KG1 (cell line): ENCODE measurements around the gene CACNA1C.

Experiments
- DNase-seq: peaks from one replicate; lab custom pipeline; 2025; lab: John Stamatoyannopoulos, UW

The CACNA1C gene

DNA sequence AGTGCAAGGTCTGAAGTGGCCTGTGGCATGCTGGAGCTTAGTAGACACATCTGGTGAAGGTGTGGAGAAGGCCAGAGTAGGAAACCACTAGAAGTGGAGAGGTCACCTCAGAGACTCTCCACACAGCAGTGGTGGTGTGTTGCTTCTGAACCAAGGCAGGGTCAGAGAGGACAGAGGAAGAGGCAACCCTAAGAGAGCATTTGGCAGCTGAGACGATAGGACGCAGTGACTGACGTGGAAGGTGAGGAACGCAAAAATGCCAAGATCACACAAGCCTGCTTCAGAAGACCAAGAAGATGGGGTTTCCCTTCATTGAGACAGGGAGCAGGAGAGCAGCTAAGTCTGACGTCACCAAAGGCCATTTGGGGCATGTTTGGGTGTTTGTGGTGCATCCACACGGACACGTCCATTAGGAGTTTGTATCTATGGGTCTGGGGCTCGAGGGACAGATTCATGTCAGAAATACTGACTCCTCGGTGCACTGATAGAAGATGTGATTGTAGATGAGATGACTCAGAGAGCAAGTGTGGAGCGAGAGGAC, 338.1 kb downstream of the CACNA1C start:
- no peak for DNase-seq

GRCh38 chr12:2391740-2392331, 339.0 kb downstream of the CACNA1C start:
- DNase-seq = no peak

GRCh38 chr12:2393016-2393415, 340.2 kb downstream of the CACNA1C start:
- DNase-seq = no peak

DNA sequence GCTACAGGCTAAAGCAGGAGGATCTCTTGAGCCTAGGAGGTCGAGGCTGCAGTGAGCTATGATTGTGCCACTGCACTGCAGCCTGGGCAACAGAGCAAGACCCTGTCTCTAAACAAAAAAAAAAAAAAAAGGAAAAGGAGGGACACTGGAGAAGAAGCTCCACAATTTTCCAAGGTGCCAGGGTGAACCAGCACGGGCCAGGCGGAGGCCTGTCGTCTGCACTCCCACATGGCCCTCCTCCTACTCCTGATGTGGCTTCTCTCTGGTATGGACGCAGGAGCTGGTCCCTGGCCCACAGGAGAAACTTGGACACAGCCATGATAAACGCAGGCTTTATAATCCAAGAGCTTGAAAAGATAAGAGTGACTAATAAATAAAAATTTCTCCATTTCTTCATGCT, 341.2 kb downstream of the CACNA1C start:
- no peak for DNase-seq

DNA sequence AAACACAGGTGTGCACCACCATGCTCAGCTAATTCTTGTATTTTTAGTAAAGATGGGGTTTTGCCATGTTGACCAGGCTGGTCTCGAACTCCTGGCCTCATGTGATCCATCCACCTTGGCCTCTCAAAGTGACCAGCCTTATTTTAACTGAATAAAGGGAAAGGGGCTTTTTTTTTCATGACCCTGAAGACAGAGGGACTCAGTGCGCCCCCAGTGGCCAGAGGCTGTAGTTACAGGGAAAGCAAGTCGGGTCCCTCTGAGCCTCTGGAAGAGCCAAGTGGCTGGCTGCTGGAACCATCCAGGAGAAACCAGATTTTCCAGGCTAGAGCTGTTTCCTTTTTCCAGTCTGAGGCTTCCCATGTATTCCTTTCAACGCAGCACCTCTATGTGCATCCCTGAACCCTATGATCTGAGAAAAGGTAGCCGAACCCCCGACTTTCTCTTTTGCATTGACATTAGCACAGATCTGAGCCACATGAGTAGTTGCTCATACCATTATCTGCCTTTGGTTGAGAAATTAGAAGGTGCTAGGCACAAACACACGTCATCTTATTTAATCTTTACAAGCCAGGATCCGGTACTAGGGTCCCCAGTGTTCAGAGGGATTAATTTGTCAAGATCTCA, 342.7 kb downstream of the CACNA1C start:
- DNase-seq = no peak

GRCh38 chr12:2396448-2396871, 343.7 kb downstream of the CACNA1C start:
- DNase-seq = no peak

GRCh38 chr12:2397356-2398045, 344.7 kb downstream of the CACNA1C start:
- DNase-seq = no peak

GRCh38 chr12:2401040-2401439, 348.3 kb downstream of the CACNA1C start:
- no peak for DNase-seq

- DNase-seq = no peak
Measured at GRCh38 chr12:2402073-2402579, 349.3 kb downstream of the CACNA1C start.

- no peak for DNase-seq
Measured at GRCh38 chr12:2403221-2403976, 350.6 kb downstream of the CACNA1C start.

DNA sequence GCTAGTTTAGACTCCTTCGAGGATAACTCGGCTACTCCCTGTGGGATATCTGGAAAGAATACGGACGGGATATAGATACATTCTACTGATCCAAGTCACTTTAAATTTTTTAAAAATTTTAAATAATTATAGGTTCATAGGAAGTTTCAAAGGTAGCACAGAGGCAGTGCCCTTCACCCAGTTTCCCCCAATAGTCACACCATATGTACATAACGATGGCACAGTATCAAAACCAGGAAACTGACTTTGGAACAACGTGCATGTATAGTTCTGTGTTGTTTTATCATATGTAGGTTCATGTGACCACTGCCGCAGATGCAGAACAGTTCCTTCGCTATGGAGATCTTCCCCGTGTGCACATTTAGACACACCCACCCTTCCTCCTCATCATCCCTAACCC, 352.3 kb downstream of the CACNA1C start:
- DNase-seq = no peak

DNA sequence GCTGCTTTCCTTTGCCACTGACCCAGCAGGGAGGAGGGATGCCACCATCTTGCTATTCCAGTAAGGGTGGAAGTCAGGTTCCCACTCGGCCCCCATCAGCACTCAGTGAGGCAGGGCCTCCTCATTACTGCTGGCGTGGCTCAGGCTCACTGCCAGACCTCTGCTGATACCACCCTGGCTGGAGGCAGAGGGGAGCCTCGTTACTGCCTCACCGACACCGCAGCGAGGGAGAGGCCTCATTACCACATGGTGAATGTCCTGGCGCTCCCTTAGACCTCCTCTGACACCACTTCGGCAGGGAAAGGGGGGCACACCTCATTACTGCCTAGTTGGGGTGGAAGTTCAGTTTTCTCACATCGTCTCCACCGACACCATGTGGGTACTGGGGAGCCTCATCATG, 354.1 kb downstream of the CACNA1C start:
- no peak for DNase-seq

GRCh38 chr12:2408262-2408661, 355.5 kb downstream of the CACNA1C start:
- DNase-seq = no peak

- no peak for DNase-seq
Measured at GRCh38 chr12:2409656-2410265, 357.0 kb downstream of the CACNA1C start.

GRCh38 chr12:2410496-2410895, 357.7 kb downstream of the CACNA1C start:
- DNase-seq = no peak

DNA sequence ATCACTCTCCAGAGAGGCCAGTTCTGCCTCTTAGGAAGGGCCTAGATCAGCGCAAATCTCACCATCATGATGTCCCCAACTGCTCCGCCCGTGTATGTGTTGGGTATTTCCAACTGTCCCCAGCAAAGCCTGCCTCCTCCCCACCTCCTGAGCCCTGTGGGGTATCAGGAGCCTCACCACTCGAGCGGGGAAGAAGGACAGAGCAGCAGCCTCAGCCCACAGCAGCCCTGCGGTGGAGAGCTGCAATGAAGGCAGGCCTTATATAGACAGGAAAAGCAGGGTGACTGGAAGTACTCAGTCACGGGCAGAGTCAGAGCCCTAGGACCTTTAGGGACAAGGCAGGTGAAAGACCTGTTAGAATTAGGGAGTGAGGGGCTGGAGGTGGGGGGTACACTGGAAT, 358.2 kb downstream of the CACNA1C start:
- DNase-seq = no peak

GRCh38 chr12:2411616-2412304, 359.0 kb downstream of the CACNA1C start:
- DNase-seq = no peak

GRCh38 chr12:2412305-2412643, 359.5 kb downstream of the CACNA1C start:
- no peak for DNase-seq

- no peak for DNase-seq
Measured at GRCh38 chr12:2413301-2413700, 360.5 kb downstream of the CACNA1C start.

DNA sequence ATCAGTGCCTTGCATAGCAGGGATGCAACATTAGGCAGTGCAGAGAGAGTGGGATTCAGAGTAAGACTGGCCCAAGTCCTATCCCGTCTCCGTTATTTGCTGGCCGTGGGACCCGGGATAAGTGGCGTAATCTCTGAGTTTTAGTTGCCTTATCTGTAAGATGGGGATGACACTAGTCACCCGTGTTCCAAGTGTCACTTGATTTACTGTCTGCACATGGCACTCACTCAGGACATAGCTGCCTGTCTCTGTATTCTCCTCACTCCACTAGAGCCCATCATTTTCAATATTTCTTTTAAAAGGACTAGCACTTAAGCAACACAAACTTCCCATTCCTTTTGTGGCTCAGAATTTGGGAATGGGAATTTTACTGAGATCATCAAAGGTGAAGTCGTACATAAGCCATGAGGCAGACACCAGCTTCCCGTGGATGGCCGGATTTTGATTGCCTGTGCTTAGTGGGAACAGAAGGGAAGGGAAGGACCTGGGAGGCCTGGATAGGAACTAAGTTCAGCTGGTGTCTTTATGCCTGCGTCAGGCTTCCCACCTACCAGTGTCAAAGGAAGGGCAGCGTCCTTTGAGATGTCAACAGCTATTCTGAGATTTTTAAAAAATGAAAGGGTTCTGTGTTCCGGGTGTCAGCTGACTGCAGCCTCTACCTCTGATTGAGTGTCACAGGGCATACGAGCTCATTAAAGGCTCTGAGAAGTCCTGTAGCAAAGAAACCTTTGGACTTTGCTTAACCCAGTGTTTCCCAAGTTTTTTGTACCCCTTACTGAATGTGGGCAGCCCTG, 361.4 kb downstream of the CACNA1C start:
- no peak for DNase-seq
